Measurements from ENCODE around the gene RFTN1. TPM values are rescaled to one million over a fixed set of nuclear protein-coding genes. Genes with fewer than 3 reads are reported as not detected.

RFTN1 gene
- total and polyA plus RNA-seq, 2 experiments from 2014 or later: 3.3 to 7.2 TPM

GRCh38 chr3:16503191-16503776 lies 10.2 kb downstream of the RFTN1 start:
- H3K9me2 ChIP-seq (ENCODE audit: insufficient read depth): peaks cover 7% of the 10 kb centered on the region; the same call in 1 of the 2 replicates
- H2AFZ ChIP-seq: no peak overlapping the region
- no peaks in the 10 kb centered on the region for H3K27me3 ChIP-seq (ENCODE audit: insufficient read depth)
- no peak overlapping the region for H3K27ac Mint-ChIP-seq
- no peak overlapping the region for H3K27ac ChIP-seq (ENCODE audit: low read depth)
- no peaks in the 10 kb centered on the region for H3F3A ChIP-seq (replicated peaks; ENCODE audit: low read depth)
- no peaks in the 10 kb centered on the region for H3K9me3 Mint-ChIP-seq
- no peaks in the 10 kb centered on the region for H3K36me3 ChIP-seq (ENCODE audit: insufficient read depth)
- no peaks in the 10 kb centered on the region for H4K20me1 ChIP-seq (replicated peaks; ENCODE audit: insufficient read depth)
- H3K4me2 ChIP-seq: no peak overlapping the region
- TF ChIP-seq JUNB (IDR thresholded peaks at IDR 0.05; ENCODE audit: unreplicated experiment) (no peak), CREB1 (CRISPR knock-in tag; IDR thresholded peaks at IDR 0.05; ENCODE audit: low read depth) (no peak), POLR2AphosphoS5 (IDR thresholded peaks at IDR 0.05; ENCODE audit: low read depth) (no peak), ZNF462 (CRISPR knock-in tag; IDR thresholded peaks at IDR 0.05) (no peak), EZH2phosphoT487 (IDR thresholded peaks at IDR 0.05; ENCODE audit: unreplicated experiment) (no peak), STAT1 (IDR thresholded peaks at IDR 0.05; ENCODE audit: unreplicated experiment) (no peak), EZH2 (IDR thresholded peaks at IDR 0.05; ENCODE audit: low read depth, unreplicated experiment) (no peak), NANOG (IDR thresholded peaks at IDR 0.05; ENCODE audit: borderline replicate concordance) (no peak), ETS1 (IDR thresholded peaks at IDR 0.05) (no peak), CTCF (conservative IDR thresholded peaks at IDR 0.05; ENCODE audit: low read depth in 2 of 2) (no peak), REST (IDR thresholded peaks at IDR 0.05; ENCODE audit: unreplicated experiment) (no peak), ZNF331 (CRISPR knock-in tag; IDR thresholded peaks at IDR 0.05; ENCODE audit: low read depth) (no peak), ZNF114 (CRISPR knock-in tag; IDR thresholded peaks at IDR 0.05) (no peak)
- peaks cover 14% of the 10 kb centered on the region for H3K4me1 ChIP-seq (ENCODE audit: insufficient read depth)
- no peaks in the 10 kb centered on the region for H3K36me3 Mint-ChIP-seq (ENCODE audit: low read depth)
- no peak overlapping the region for H3K4me3 Mint-ChIP-seq
- no peak overlapping the region for H3K4me3 ChIP-seq
- peaks cover 15% of the 10 kb centered on the region for H3K4me1 Mint-ChIP-seq
- H3K27me3 Mint-ChIP-seq (ENCODE audit: insufficient read depth, low read depth, poor library complexity): peaks cover 2% of the 10 kb centered on the region
- DNase-seq (ENCODE audit: low spot score) (no peak), ATAC-seq (no peak)
- no peaks in the 10 kb centered on the region for H3K79me2 ChIP-seq (replicated peaks; ENCODE audit: insufficient read depth)

All from GM23338 (cell line).